Measurements from ENCODE around the gene PGLYRP4. TPM values are rescaled to one million over a fixed set of nuclear protein-coding genes. Genes with fewer than 3 reads are reported as not detected.

Gene PGLYRP4
- total and polyA plus RNA-seq, 8 donors, result not detected

DNA sequence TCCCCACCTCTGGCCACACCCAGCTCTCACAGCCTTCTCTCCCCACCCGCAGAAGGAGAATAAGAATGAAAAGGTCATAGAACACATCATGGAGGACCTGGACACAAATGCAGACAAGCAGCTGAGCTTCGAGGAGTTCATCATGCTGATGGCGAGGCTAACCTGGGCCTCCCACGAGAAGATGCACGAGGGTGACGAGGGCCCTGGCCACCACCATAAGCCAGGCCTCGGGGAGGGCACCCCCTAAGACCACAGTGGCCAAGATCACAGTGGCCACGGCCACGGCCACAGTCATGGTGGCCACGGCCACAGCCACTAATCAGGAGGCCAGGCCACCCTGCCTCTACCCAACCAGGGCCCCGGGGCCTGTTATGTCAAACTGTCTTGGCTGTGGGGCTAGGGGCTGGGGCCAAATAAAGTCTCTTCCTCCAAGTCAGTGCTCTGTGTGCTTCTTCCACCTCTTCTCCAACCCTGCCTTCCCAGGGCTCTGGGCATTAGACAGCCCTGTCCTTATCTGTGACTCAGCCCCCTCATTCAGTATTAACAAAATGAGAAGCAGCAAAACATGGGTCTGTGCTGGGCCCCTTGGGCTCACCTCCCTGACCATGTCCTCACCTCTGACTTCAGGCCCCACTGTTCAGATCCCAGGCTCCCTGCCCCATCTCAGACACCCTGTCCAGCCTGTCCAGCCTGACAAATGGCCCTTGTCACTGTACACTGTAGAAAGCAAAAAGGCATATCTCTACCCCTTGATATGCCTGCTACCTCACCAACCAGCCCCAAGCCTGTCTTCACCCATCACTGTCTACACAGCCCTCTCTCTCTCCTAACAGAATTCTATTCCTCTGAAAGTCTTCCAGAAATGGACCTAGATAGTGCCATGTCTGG is 12.2 kb upstream of the PGLYRP4 start:
- DNase-seq, result no peak
- Histone ChIP-seq H3K27ac (peak overlapping the region; percentile 14 to 94), H3K9me3 (no peaks in the 10 kb centered on the region), H3K36me3 (peaks cover 0 to 26% of the 10 kb centered on the region in 2 donors), H3K4me3 (peak overlapping the region in 1 of 2 donors; percentile 58), H3K4me1 (peaks cover 0 to 72% of the 10 kb centered on the region in 2 donors), H3K27me3 (no peaks in the 10 kb centered on the region)
- ATAC-seq, result no peak
- intact Hi-C loops (cut with DNase I), result no loop called here
- no peak for TF ChIP-seq CTCF (IDR thresholded peaks at IDR 0.05)

DNA sequence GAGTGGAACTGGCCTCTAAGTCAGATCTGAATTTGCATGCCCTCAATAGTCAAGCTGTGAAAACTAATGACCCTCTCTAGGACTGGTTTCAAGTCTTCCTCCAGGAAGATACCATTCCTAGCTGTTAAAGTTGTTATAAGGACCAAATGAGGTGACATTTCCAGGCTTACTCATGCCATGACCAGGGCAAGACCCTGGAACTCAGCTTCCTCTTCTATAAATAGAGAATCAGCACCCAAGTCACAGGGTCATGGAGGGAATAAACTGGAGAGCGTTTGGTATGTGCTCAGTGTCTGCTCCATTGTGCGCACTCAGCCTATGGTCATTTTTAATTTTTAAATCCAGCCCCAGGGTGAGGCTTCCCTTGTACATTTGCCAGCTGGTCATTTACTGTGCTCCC is 11.5 kb upstream of the PGLYRP4 start:
- ATAC-seq (peak; percentile 10), DNase-seq (no peak)
- Histone ChIP-seq H3K36me3 (peaks cover 0 to 26% of the 10 kb centered on the region in 2 donors), H3K27ac (peak overlapping the region; percentile 14 to 94), H3K4me3 (peak overlapping the region in 1 of 2 donors; percentile 58), H3K4me1 (peaks cover 0 to 72% of the 10 kb centered on the region in 2 donors), H3K27me3 (no peaks in the 10 kb centered on the region), H3K9me3 (no peaks in the 10 kb centered on the region)
- intact Hi-C loops (cut with DNase I), result no loop called here
- TF ChIP-seq CTCF (IDR thresholded peaks at IDR 0.05), result no peak

DNA sequence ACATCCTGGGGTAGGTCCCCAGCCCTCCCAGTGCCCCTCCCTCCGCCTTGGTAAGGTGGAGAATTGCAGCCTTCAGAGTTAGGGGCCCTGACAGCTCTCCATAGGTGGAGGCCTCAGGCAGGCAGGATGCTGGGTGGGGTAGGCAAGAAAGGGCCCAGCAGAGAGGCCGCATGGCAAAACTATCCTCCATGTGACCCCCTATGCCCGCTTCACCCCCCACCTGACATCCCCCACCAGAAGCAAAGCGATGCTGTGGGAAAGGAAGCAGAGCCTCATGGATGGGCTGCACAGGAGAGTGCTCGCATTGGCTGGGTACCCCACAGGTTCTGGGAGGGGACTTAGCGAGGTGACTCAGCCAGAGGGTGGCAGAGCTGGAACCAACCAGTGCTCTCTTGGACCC is 10.6 kb upstream of the PGLYRP4 start:
- Histone ChIP-seq H3K4me1 (peaks cover 0 to 66% of the 10 kb centered on the region in 2 donors), H3K27ac (peak overlapping the region in 1 of 2 donors; percentile 94), H3K9me3 (no peaks in the 10 kb centered on the region), H3K36me3 (peaks cover 0 to 26% of the 10 kb centered on the region in 2 donors), H3K4me3 (peak overlapping the region in 1 of 2 donors; percentile 58), H3K27me3 (no peaks in the 10 kb centered on the region)
- intact Hi-C loops (cut with DNase I), result no loop called here
- no peak for TF ChIP-seq CTCF (IDR thresholded peaks at IDR 0.05)
- DNase-seq, result no peak
- ATAC-seq, result no peak

DNA sequence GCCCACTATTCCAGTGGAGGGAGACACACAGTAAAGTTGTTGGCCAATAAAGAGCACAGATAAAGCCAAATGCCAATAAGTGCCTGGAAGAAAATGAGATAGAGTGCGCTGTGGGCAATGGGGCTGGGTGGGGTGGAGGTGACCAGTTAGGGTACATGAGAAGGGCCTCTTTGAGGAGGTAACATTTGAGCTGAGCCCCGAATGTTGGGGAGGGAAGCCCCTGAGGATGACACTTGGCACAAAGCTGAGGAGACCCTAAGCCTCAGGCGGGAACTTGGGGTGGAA is 10.0 kb upstream of the PGLYRP4 start:
- no peak for DNase-seq
- TF ChIP-seq CTCF (IDR thresholded peaks at IDR 0.05), result no peak
- peak overlapping the region; percentile 19 to 94 for H3K27ac ChIP-seq

GRCh38 chr1:153357853-153358690 is 9.4 kb upstream of the PGLYRP4 start, which contains the start of gene S100A9:
TSS of gene S100A9 (plus strand) at chr1:153357854. CDS start at chr1:153358284, 430 bp downstream.
- intact Hi-C loops (cut with DNase I), result loop anchor here in 1 of 2 donors (2.0 kb wide), 1 partner anchor 137 kb away; no protein-coding TSS in a partner anchor
- no peak for TF ChIP-seq CTCF (IDR thresholded peaks at IDR 0.05)
- H3K4me3 ChIP-seq, result peak within 1 kb of the TSS in 1 of 2 donors; percentile 58

More for the DNA sequence above, 10.0 kb upstream of the PGLYRP4 start:
- ATAC-seq, result no peak
- intact Hi-C loops (cut with DNase I), result no loop called here
- Histone ChIP-seq H3K4me1 (peaks cover 0 to 62% of the 10 kb centered on the region in 2 donors), H3K4me3 (peak overlapping the region in 1 of 2 donors; percentile 58), H3K36me3 (peaks cover 0 to 26% of the 10 kb centered on the region in 2 donors), H3K27me3 (no peaks in the 10 kb centered on the region), H3K9me3 (no peaks in the 10 kb centered on the region)

More at GRCh38 chr1:153357853-153358690, 9.4 kb upstream of the PGLYRP4 start, which contains the start of gene S100A9:
- no peak for DNase-seq
- Histone ChIP-seq H3K27me3 (no peaks in the 10 kb centered on the region), H3K36me3 (peaks cover 0 to 26% of the 10 kb centered on the region in 2 donors), H3K9me3 (no peaks in the 10 kb centered on the region), H3K27ac (peak within 1 kb of the TSS; percentile 57 to 94), H3K4me1 (peaks cover 0 to 58% of the 10 kb centered on the region in 2 donors)
- ATAC-seq, result peak; percentile 9
